ENCODE measurements around the gene NDUFS3. TPM values are rescaled to one million over a fixed set of nuclear protein-coding genes. Genes with fewer than 3 reads are reported as not detected.
A peak's percentile ranks its signal among the peaks of the same experiment; 100 is the strongest.
"Not testable (repeated sequence)": the region's sequence is repeated elsewhere in the genome, so short reads cannot be mapped to it uniquely, and the experiment has no call there.

The NDUFS3 gene
- total RNA-seq, 1 donor from 2014 or later = 319 TPM

DNA sequence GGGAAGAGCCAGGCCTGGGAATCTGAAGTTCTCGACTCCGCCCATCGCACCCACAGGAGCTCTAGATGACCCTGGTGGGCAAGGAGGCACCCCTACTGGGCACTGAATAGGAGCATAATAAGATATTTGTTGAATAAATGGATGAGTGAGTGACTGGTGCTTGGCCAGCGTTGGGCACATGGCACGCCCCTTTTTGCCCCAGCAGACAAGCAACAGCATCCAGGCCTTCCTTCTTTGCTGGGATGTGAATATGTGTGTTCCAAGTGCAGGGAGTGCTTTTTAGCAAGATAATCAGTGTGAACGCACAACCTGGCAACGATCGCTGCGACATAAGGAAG lies 25.5 kb upstream of the NDUFS3 start:
- ATAC-seq = no peak
- DNase-seq = no peak
- intact Hi-C loops (cut with micrococcal nuclease) = no loop called here

GRCh38 chr11:47557004-47557403 lies 21.9 kb upstream of the NDUFS3 start:
- intact Hi-C loops (cut with micrococcal nuclease); DNase-seq; ATAC-seq: not testable (repeated sequence)

DNA sequence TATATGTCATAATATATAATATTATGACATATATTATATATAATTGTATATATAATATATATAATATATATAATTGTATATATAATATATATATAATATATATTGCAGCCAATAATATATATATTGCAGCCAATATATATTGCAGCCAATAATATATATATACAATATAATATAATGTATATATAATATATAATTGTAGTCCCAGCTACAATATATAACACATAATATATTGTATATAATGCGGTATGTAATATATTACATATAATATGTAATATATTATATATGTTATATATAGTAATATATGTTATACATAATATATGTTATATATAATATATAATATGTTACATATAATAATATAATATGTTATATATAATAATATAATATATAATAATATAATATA lies 20.2 kb upstream of the NDUFS3 start:
- ATAC-seq = no peak
- intact Hi-C loops (cut with micrococcal nuclease) = no loop called here
- DNase-seq = no peak

GRCh38 chr11:47560426-47560825 lies 18.4 kb upstream of the NDUFS3 start:
- intact Hi-C loops (cut with micrococcal nuclease) = no loop called here
- DNase-seq = no peak
- ATAC-seq = no peak

- ATAC-seq; DNase-seq; intact Hi-C loops (cut with micrococcal nuclease): not testable (repeated sequence)
Measured at GRCh38 chr11:47562393-47562792, 16.5 kb upstream of the NDUFS3 start.

GRCh38 chr11:47564366-47564765 lies 14.5 kb upstream of the NDUFS3 start:
- DNase-seq; intact Hi-C loops (cut with micrococcal nuclease); ATAC-seq: not testable (repeated sequence)

GRCh38 chr11:47564933-47565339 lies 13.9 kb upstream of the NDUFS3 start:
- DNase-seq = no peak
- intact Hi-C loops (cut with micrococcal nuclease) = no loop called here
- ATAC-seq = peak; percentile 14

DNA sequence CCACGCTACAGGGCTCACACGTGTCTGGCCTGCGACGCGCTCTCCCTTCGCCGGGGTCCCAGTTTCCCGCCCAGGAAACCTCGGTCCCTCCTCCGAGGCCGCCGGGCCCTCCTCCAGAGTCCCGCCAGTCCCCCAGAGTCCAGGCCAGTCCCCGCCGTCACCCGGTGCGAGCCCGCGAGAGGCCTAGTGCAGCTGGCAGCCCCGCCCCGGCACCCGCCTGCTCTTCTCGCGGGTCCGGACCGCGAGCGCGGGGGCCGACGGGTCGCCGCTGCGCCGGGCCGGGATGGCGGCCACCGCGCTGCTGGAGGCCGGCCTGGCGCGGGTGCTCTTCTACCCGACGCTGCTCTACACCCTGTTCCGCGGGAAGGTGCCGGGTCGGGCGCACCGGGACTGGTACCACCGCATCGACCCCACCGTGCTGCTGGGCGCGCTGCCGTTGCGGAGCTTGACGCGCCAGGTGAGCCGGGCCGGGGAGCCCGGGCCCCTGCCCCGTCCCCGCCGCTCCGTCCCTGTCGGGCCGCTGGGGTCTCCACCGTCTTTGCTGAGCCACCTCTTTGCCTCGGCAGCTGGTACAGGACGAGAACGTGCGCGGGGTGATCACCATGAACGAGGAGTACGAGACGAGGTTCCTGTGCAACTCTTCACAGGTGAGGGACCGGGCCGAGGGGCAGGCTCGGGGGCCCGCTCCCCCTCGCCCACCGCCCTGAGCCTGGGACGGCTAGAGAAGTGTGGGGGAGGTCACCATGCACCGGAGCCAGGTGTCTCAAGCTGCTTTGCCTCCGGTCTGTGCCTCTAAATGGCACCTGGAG lies 13.3 kb upstream of the NDUFS3 start, which contains the start of gene PTPMT1:
Gene PTPMT1 (plus strand): TSS at position 260 of the 809 bp plus-strand sequence. CDS start 24 bp downstream, at position 284.
- intact Hi-C loops (cut with micrococcal nuclease) = no loop called here
- ATAC-seq = peak; percentile 96
- peak; percentile 89 for DNase-seq

GRCh38 chr11:47566149-47566698 lies 12.7 kb upstream of the NDUFS3 start:
- intact Hi-C loops (cut with micrococcal nuclease) = no loop called here
- DNase-seq (no peak), ATAC-seq (peak; percentile 4)

DNA sequence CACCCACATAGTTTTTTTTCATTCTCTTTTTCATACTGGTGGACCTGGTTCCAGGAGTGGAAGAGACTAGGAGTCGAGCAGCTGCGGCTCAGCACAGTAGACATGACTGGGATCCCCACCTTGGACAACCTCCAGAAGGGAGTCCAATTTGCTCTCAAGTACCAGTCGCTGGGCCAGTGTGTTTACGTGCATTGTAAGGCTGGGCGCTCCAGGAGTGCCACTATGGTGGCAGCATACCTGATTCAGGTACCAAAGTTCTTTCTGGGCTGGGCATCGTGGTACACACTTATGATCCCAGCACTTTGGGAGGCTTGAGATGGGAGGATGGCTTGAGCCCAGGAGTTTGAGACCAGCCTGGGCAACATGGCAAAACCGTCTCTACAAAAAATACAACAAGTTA lies 9.2 kb upstream of the NDUFS3 start:
- intact Hi-C loops (cut with micrococcal nuclease) = no loop called here
- ATAC-seq = no peak
- DNase-seq = no peak

GRCh38 chr11:47570651-47571356 lies 8.1 kb upstream of the NDUFS3 start:
- intact Hi-C loops (cut with micrococcal nuclease) = no loop called here
- ATAC-seq = no peak

GRCh38 chr11:47571357-47571729 lies 7.5 kb upstream of the NDUFS3 start:
- DNase-seq = no peak
- intact Hi-C loops (cut with micrococcal nuclease) = no loop called here
- ATAC-seq = no peak

More at GRCh38 chr11:47570651-47571356, 8.1 kb upstream of the NDUFS3 start:
- no peak for DNase-seq

GRCh38 chr11:47571895-47572294 lies 7.0 kb upstream of the NDUFS3 start:
- DNase-seq (no peak), ATAC-seq (no peak)

GRCh38 chr11:47572715-47573255 lies 6.1 kb upstream of the NDUFS3 start:
- peak; percentile 23 for ATAC-seq
- no peak for DNase-seq
- intact Hi-C loops (cut with micrococcal nuclease) = no loop called here

More at GRCh38 chr11:47571895-47572294, 7.0 kb upstream of the NDUFS3 start:
- intact Hi-C loops (cut with micrococcal nuclease) = no loop called here

- ATAC-seq (peak; percentile 92), DNase-seq (peak; percentile 66)
- intact Hi-C loops (cut with micrococcal nuclease) = no loop called here
Measured at GRCh38 chr11:47573321-47573720, 5.6 kb upstream of the NDUFS3 start.

DNA sequence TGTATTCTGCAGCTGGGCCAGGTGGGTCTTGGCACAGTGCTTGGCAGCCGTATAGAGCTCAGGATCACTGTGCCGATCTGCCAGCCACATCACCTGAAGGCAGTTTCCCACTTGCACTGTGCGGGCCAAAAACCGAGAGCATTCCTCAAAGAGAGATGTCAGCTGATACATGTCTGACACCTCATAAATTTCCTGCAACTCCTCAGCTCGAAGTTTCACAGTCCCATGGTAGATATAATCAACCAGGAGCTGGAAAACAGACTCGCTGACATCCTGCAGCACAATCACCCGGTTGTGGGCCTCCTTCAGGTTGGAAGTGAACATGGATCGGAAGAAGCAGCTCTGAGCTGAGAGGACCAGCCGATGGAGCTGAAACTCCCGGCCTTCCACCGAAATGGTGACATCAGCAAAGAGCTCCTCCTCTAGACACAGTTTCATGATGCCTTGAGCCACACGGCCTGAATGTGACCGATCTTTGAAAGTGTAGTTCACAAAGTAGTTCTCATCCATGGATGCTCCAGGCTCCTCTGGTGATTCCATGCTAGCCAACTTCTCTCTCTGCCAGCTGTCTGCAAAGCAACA lies 1.3 kb upstream of the NDUFS3 start:
- intact Hi-C loops (cut with micrococcal nuclease) = no loop called here
- ATAC-seq (no peak), DNase-seq (no peak)

GRCh38 chr11:47583844-47584243 lies 5.0 kb downstream of the NDUFS3 start:
- intact Hi-C loops (cut with micrococcal nuclease) = no loop called here
- DNase-seq (no peak), ATAC-seq (no peak)

GRCh38 chr11:47586098-47586855 lies 7.4 kb downstream of the NDUFS3 start, which contains the start of gene FAM180B:
TSS of gene FAM180B (plus strand) at chr11:47586678. CDS start at chr11:47586769, 91 bp downstream.
- intact Hi-C loops (cut with micrococcal nuclease) = no loop called here
- DNase-seq = peak; percentile 40
- ATAC-seq = peak; percentile 51

All from left ventricle myocardium superior (tissue), 1 donor.